RWPE2 (cell line): ENCODE measurements around the gene PJVK.
"Not testable (repeated sequence)": the region's sequence is repeated elsewhere in the genome, so short reads cannot be mapped to it uniquely, and the experiment has no call there.

Experiments
- ATAC-seq: fragments of 200-7000 bp; cut with Tn5 transposase; 3 replicates; pipeline ENCODE4 v1.9.1; 2021; ENCODE audit warnings: low read depth
- DNase-seq: peaks from one replicate; pipeline ENCODE4 v3.0.0-alpha.2; 2020; ENCODE audit warnings: low spot score
- H3K27ac ChIP-seq: fragments of 450-650 bp; 2 replicates; pipeline ENCODE4 v1.5.1; 2017; ENCODE audit warnings: mild to moderate bottlenecking; ENCODE audit not compliant: poor library complexity, severe bottlenecking
- H3K27me3 ChIP-seq: fragments of 250-450 bp; sonication (Bioruptor Pico); 2 replicates; pipeline ENCODE4 v1.5.1; 2021; ENCODE audit warnings: mild to moderate bottlenecking, moderate library complexity; ENCODE audit not compliant: insufficient read depth, poor library complexity, severe bottlenecking
- H3K36me3 ChIP-seq: fragments of 250-450 bp; sonication (Bioruptor Pico); 2 replicates; pipeline ENCODE4 v1.5.1; 2020; ENCODE audit warnings: low read depth, mild to moderate bottlenecking, moderate library complexity
- H3K4me1 ChIP-seq: fragments of 250-450 bp; sonication (Bioruptor Pico); 2 replicates; pipeline ENCODE4 v1.5.1; 2021; ENCODE audit warnings: mild to moderate bottlenecking, moderate library complexity; ENCODE audit not compliant: insufficient read depth, poor library complexity, severe bottlenecking
- H3K4me3 ChIP-seq: fragments of 250-450 bp; sonication (Bioruptor Pico); 2 replicates; pipeline ENCODE4 v1.5.1; 2021; ENCODE audit warnings: mild to moderate bottlenecking, moderate library complexity; ENCODE audit not compliant: severe bottlenecking
- H3K9me3 ChIP-seq: fragments of 250-450 bp; sonication (Bioruptor Pico); 2 replicates; pipeline ENCODE4 v1.5.1; 2021; ENCODE audit warnings: mild to moderate bottlenecking, moderate library complexity; ENCODE audit not compliant: severe bottlenecking
- CTCF ChIP-seq: fragments of 450-650 bp; IDR thresholded peaks from one replicate; pipeline ENCODE4 v1.5.1; 2017; ENCODE audit warnings: mild to moderate bottlenecking, moderate library complexity; ENCODE audit not compliant: poor library complexity, severe bottlenecking

Gene PJVK

DNA sequence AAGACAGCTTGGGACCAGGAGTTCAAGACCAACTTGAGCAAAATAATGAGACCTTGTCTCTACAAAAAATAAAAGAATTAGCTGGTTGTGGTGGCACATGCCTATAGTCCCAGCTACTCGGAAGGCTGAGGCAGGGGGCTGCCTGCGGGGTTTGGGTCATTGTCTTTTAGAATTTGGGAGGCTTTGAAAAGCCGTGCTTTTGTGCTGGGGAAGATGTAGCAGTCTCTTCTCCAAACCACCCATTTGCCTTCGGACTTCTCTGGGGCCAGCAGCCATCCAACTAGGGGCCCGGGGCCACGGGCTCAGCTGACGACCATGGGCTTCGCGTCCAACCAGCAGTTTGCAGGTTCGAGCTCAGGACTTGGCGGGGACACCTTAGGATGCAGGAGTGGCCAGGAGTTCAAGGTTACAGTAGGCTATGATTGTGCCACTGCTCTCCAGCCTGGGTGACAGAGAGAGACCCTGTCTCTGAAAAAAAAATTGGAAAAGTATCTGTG is 6.3 kb downstream of the PJVK start:
- Histone ChIP-seq H3K27me3 (no peaks in the 10 kb centered on the region), H3K9me3 (no peaks in the 10 kb centered on the region), H3K36me3 (no peaks in the 10 kb centered on the region), H3K27ac (no peak overlapping the region), H3K4me3 (no peak overlapping the region), H3K4me1 (no peaks in the 10 kb centered on the region)
- DNase-seq (no peak), ATAC-seq (no peak)
- no peak for TF ChIP-seq CTCF

GRCh38 chr2:178469219-178469849 is 18.2 kb downstream of the PJVK start:
- H3K4me1 ChIP-seq: peaks cover 4% of the 10 kb centered on the region
- no peaks in the 10 kb centered on the region for H3K36me3 ChIP-seq
- H3K27ac ChIP-seq: no peak overlapping the region
- ATAC-seq (no peak), DNase-seq (no peak)
- no peaks in the 10 kb centered on the region for H3K27me3 ChIP-seq
- TF ChIP-seq CTCF: no peak
- H3K9me3 ChIP-seq: no peaks in the 10 kb centered on the region
- no peak overlapping the region for H3K4me3 ChIP-seq

GRCh38 chr2:178471313-178471712 is 20.1 kb downstream of the PJVK start:
- H3K27ac ChIP-seq, H3K27me3 ChIP-seq, H3K4me1 ChIP-seq, DNase-seq, H3K36me3 ChIP-seq, ATAC-seq, H3K4me3 ChIP-seq, H3K9me3 ChIP-seq: not testable (repeated sequence)

DNA sequence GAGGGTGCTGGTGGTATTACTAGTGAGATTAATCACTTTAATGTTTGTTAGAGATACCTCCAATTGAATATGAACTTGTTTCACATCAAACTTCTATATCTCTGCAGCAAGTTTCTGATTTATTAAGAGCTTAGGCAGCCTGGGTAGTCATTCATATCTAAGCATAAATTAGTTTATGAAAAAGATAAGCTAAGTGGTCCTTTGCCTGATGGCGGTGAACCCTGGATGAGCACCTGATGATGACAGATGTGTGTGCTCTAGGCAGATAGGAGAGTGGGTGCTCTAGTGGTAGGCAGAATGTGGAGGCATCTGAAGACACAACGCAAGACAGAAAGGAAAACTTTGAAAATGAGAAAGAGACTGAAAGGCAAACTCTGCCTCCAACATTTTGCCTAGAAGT is 22.2 kb downstream of the PJVK start:
- no peak for ATAC-seq
- no peak overlapping the region for H3K4me3 ChIP-seq

GRCh38 chr2:178473931-178474330 is 22.8 kb downstream of the PJVK start:
- Histone ChIP-seq H3K4me1 (peaks cover 4% of the 10 kb centered on the region), H3K27ac (no peak overlapping the region), H3K4me3 (no peak overlapping the region), H3K9me3 (no peaks in the 10 kb centered on the region), H3K27me3 (no peaks in the 10 kb centered on the region), H3K36me3 (no peaks in the 10 kb centered on the region)
- no peak for DNase-seq
- no peak for ATAC-seq
- no peak for TF ChIP-seq CTCF

More for the DNA sequence above, 22.2 kb downstream of the PJVK start:
- no peak for TF ChIP-seq CTCF
- peaks cover 4% of the 10 kb centered on the region for H3K4me1 ChIP-seq
- H3K27ac ChIP-seq: no peak overlapping the region
- DNase-seq: no peak
- H3K27me3 ChIP-seq: no peaks in the 10 kb centered on the region
- H3K9me3 ChIP-seq: no peaks in the 10 kb centered on the region
- no peaks in the 10 kb centered on the region for H3K36me3 ChIP-seq
